HG03025 (cell line): Measurements from ENCODE around the gene MBD6.

Experiments
- ATAC-seq: cut with Tn5 transposase; IDR thresholded peaks from one replicate; pipeline ENCODE4 v1.9.1; 2021; ENCODE audit warnings: mild to moderate bottlenecking, moderate library complexity; ENCODE audit not compliant: unreplicated experiment, low FRiP score

Gene MBD6

DNA sequence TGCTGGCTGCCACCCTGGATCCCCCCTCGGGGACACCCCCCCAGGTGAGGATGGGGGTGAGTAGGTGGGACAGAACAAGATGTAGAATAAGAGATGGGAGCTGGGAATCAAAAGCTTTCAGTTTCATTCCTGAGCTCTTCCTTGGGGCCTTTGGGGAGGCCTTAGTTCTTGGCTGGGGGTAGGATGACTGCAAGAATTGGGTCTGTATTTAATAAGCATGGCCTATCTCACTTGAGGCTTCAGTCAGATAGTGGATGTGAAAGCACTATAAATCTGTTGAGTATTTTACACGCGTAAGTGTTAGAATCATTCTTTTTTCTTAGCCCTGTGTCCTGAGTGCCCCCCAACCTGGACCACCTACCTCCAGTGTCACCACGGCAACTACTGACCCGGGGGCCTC, 4.6 kb downstream of the MBD6 start:
- no peak for ATAC-seq

GRCh38 chr12:57528176-57528575, 5.6 kb downstream of the MBD6 start:
- ATAC-seq = no peak

GRCh38 chr12:57528831-57529555, 6.4 kb downstream of the MBD6 start:
- no peak for ATAC-seq

- no peak for ATAC-seq
Observed at GRCh38 chr12:57529831-57530230, 7.2 kb downstream of the MBD6 start.

DNA sequence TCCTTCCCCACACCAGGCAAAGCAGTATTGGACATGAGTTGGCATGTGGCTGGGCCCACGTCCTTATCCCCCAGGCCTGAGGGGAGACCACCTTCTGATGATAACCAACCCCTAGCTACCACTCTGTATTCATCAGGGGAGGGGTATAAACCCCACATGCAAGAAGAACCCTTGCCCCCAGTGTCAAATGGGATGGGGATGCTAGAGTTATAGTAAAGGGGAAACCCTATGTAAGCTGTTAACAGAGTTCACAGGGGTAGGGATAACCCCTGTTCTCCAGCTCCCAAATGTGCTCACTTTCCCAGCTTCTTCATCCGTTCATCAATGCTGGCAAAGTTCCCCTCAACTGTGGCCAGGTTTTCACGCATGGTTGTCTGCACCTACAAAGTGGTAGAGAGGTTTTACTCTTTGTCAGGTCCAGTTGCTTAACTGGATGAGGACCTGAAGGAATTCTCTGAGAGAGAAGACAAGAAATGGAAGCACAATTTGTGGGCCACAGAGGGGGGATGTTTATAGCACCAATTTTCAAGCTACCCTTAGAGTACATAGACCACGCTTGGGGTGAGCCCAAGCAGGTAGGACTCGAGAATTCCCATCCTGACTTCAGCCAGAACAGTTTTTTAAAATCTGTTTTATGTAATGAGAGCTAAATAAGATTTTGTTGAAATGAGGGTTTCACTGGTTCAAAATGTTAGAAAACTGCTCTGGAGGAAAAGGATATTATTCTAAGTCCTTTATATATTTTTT, 7.9 kb downstream of the MBD6 start:
- no peak for ATAC-seq

GRCh38 chr12:57531836-57532235, 9.2 kb downstream of the MBD6 start:
- no peak for ATAC-seq

GRCh38 chr12:57533108-57533507, 10.5 kb downstream of the MBD6 start:
- no peak for ATAC-seq

DNA sequence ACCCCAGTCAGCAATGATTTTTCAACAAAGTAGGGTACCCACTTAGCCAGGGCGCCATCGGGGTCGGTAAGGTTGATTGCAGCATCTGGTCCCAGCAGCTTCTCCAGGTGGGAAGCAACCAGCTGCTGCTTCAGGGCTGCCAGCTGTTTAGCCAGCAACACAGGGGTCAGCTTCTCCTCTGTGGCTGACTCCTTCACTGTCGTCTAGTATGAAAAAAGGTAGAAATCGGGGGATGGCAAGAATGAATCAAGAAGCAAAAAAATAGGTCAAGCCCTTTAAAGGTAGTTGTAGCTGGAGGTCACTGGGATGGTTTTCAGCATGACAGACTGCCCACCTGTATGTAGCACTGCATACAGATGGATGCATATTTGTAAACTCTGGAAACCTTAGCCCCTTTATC, 11.6 kb downstream of the MBD6 start:
- no peak for ATAC-seq

GRCh38 chr12:57534991-57535543, 12.4 kb downstream of the MBD6 start:
- ATAC-seq = no peak

DNA sequence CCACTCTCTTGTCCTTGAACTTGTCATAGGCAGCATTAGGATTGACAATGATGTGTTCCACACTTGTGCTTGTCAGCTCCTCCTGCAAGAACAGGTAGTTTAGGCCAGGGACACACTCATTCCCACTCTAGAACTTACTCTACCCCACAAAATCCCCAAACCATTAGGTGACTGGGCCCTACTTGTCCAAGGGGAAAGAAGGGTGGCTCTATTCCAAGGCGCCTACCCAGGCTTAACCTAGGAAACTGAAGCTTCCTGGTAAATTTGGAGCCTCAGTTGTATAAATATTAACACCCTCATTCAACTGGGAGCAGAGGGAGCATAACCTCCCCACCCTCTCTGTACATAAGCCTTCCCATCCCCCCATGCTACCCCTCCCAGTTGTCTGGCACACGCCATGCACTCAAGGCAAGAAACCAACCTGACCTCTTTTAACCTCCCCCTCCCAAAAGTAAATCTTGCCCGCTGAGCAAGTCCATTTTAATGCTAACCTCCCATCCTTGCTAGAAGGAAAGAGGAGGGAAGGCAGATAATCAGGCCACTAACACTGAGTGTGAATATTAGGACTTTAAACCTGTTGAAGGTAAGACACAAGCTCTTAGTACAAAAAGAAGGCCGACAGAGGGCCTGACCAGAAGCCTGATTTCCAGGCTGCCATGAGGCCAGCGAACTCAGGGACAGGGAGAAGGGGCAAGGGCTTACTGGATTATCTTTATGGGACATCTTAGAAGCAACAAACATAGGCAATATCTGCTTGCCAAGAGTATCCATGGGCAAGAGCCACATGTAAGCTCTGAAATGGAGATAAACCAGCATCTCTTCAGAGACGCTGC, 13.4 kb downstream of the MBD6 start:
- ATAC-seq = no peak

DNA sequence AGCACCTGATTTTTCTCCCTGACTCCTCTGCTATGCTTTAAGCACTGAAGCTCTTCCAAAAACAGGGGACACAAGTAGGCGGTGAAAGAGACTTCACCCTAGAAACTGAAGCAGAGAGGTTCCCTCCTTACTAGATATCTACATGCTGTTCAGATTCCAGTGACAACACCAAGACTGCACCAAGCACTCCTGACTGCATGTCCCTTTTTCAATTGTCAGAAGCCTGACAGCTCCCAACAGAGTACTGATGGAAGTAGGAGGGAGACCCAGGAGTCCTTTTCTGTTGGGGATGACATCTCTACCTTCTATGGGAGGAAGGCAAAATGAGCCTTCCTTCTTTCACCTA, 13.9 kb downstream of the MBD6 start:
- ATAC-seq = no peak

DNA sequence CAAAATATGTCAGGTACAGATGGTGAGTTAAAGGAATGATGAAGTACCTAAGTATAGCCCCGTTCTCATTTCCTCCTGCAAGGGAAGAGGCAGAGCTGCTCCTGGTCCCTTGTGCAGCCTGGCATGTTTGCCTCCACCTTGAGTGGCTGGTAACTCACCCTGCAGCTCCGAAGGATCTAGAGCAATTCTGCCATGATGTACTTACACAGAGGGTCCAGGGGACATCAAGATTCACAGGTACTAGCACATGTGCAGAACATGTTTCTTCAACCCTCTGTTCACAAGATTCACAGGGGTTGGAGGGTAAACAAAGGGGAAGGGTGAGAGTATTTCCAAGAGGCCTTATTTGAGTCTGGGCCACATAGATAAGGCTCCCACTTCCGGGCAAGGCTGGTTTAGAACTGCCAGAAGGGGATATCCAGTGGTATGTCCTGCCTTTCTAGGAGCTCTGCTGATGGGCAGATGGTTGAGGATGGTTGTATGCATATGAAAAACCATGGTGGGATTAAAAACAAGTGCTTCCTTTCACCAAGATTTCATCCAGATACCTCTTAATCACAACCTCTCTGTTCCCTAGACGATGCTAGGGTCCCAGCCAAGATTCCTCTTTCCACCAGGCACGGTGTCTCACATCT, 16.6 kb downstream of the MBD6 start:
- ATAC-seq = no peak

- no peak for ATAC-seq
Observed at GRCh38 chr12:57541001-57541400, 18.4 kb downstream of the MBD6 start.

DNA sequence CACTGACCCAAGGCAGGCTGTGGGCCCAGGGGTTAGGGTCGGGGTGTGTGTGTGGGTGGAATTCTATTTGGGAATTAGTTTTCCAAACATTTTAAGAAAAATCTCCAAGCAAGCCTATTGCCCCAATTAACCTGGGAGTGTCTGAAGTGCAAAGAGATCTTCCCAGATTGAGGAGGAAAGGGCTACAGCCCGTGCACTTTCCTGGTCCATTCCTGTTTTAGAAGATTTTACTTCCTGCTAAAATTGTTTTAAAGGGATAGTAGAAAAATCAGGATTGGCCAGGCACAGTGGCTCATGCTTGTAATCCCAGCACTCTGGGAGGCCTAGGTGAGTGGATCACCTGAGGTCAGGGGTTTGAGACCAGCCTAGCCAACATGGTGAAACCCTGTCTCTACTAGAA, 19.1 kb downstream of the MBD6 start:
- no peak for ATAC-seq

DNA sequence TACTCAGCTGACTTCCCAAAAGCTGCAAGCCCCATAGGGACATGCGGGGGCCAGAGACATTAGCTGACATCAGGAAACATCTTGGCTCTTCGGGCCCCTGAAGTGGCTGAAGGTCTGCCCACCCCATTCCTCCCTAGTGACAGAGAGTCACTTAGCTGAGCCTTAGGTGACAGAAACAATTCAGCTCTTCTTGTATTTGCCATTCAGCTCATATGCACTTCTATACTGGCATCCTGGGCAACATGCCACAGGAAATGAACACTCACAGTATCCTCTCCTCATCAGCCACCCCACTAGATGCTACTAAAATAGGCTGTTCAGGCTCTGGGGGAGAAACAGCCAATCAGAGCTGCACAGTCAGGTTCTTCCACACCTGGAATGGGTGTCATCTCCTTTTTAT, 21.0 kb downstream of the MBD6 start:
- ATAC-seq = no peak

GRCh38 chr12:57545809-57546437, 23.3 kb downstream of the MBD6 start:
- ATAC-seq = no peak

DNA sequence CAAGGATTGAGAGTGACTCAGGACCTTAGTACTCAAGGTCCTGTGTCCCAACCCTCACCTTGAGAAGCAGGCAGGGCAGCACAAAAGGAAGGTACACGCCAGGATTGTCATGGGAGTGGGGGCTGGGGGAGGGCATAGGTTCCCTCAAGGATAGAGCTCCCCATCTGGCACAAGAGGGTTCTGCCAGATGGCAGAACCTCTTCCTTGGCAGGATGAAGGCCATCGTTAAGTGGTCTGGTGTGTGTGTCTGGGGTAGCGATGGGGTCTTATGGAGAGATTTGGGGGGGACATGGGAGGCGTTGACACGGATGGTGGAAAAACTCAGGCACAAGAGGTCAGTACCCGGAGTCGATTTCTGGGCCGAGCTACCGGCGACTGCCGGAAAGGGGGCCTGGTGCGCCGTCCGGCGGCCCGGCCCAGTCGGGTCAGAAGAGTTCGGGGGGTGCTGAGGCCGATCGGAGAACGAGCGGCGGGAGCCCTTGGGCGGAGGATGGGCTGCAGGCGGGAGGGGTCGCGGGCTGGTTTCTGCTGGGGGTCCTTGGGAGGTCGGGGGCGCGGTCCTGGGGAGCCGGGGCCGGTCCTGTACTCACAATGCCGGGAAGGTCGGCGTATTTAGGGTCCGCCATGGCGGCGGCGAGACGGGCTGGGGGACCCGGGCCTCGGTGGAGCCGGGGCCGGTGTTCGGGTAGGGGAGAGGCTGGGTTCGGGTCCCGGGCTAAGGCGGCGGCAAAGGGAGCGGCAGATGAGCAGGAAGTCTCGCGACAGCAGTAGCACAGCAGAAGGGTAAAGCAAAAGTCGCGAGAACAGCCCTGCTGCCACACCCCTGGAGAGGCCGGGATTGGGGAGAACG, 24.0 kb downstream of the MBD6 start, which contains the start of gene DCTN2:
Gene DCTN2, minus strand, starts transcription at position 755 of the 850 bp plus-strand sequence. Its CDS starts 129 bp downstream, at position 626.
- ATAC-seq = peak; percentile 97

DNA sequence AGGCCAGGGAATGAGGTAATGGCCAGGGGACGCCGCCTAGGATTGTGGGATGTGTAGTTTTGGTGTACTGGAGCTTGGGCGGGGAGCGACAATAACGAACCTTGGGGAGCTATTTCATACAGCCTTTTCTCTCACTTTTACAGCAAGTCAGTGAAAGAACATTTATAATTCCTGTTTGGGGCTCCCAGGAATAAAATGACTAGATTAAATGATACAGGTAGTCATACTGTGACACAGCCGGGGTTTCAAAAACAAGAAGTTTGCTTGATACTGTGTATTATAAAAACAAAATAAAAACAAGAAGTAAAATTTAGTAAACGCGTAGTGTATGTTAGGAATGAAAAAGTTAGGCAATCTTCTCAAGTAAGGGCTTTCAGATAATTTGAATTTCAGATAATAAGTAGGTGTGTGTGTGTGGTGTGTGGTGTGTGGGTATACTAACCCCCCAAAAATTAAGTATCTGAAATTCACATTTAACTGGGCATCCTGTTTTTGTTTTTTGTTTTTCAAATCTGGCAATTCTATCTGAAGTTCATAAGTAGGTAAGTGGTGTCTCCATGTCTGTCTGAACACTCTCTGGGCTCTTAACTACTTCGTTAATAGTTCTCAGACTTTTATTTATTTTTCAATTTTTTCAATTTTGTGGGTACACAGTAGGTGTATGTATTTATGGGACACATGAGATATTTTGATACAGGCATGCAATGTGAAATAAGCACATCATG, 24.8 kb downstream of the MBD6 start:
- no peak for ATAC-seq

- ATAC-seq = no peak
Observed at GRCh38 chr12:57548013-57548315, 25.3 kb downstream of the MBD6 start.
